OCI-LY7 (cell line): ENCODE measurements around the gene HAPSTR1.

Source experiments
- CTCF ChIP-seq: fragments of 200-600 bp; sonication (generic); conservative IDR thresholded peaks from 2 replicates; pipeline ENCODE4 v1.5.1; 2014; ENCODE audit warnings: mild to moderate bottlenecking, antibody characterized with exemption, low read length, moderate library complexity, mixed read lengths
- EZH2phosphoT487 ChIP-seq: fragments of 200-600 bp; sonication (generic); IDR thresholded peaks from 2 replicates; pipeline ENCODE4 v1.6.1; 2018; ENCODE audit warnings: low read depth, borderline replicate concordance, mild to moderate bottlenecking, mixed run types, antibody characterized with exemption, low read length, moderate library complexity, mixed read lengths

- TF ChIP-seq CTCF (no peak), EZH2phosphoT487 (no peak)
Observed at GRCh38 chr16:9054460-9054859, 37.0 kb upstream of the HAPSTR1 start.
